ENCODE measurements around the gene GAS6.

GAS6 gene

GRCh38 chr13:113813749-113814434 is 50.0 kb downstream of the GAS6 start:
- Mint-ChIP-seq H3K27me3 (ENCODE audit: low read depth) (no peaks in the 10 kb centered on the region), H3K27ac (no peak overlapping the region), H3K36me3 (ENCODE audit: low read depth) (peaks cover 13% of the 10 kb centered on the region), H3K4me1 (ENCODE audit: low read depth) (peaks cover 16% of the 10 kb centered on the region), H3K4me3 (no peak overlapping the region), H3K9me3 (peaks cover 5% of the 10 kb centered on the region)

- Mint-ChIP-seq H3K4me3 (no peak overlapping the region), H3K27me3 (ENCODE audit: low read depth) (no peaks in the 10 kb centered on the region), H3K36me3 (ENCODE audit: low read depth) (peaks cover 13% of the 10 kb centered on the region), H3K9me3 (peaks cover 11% of the 10 kb centered on the region), H3K4me1 (ENCODE audit: low read depth) (peaks cover 16% of the 10 kb centered on the region), H3K27ac (no peak overlapping the region)
Measured at GRCh38 chr13:113813070-113813748, 50.7 kb downstream of the GAS6 start.

- H3K9me3 Mint-ChIP-seq: peaks cover 16% of the 10 kb centered on the region
- no peak overlapping the region for H3K27ac Mint-ChIP-seq
- H3K4me3 Mint-ChIP-seq: no peak overlapping the region
- H3K36me3 Mint-ChIP-seq (ENCODE audit: low read depth): peaks cover 15% of the 10 kb centered on the region
- peaks cover 15% of the 10 kb centered on the region for H3K4me1 Mint-ChIP-seq (ENCODE audit: low read depth)
- H3K27me3 Mint-ChIP-seq (ENCODE audit: low read depth): no peaks in the 10 kb centered on the region
Measured at GRCh38 chr13:113812178-113813040, 51.5 kb downstream of the GAS6 start.

GRCh38 chr13:113811081-113811928 is 52.6 kb downstream of the GAS6 start:
- Mint-ChIP-seq H3K4me1 (ENCODE audit: low read depth) (peaks cover 9% of the 10 kb centered on the region), H3K9me3 (peaks cover 16% of the 10 kb centered on the region), H3K27ac (no peak overlapping the region), H3K27me3 (ENCODE audit: low read depth) (no peaks in the 10 kb centered on the region), H3K36me3 (ENCODE audit: low read depth) (peaks cover 11% of the 10 kb centered on the region), H3K4me3 (no peak overlapping the region)

GRCh38 chr13:113810640-113811039 is 53.2 kb downstream of the GAS6 start:
- Mint-ChIP-seq H3K27ac (no peak overlapping the region), H3K27me3 (ENCODE audit: low read depth) (no peaks in the 10 kb centered on the region)

GRCh38 chr13:113809934-113810333 is 53.9 kb downstream of the GAS6 start:
- H3K36me3 Mint-ChIP-seq (ENCODE audit: low read depth): peaks cover 2% of the 10 kb centered on the region
- no peak overlapping the region for H3K4me3 Mint-ChIP-seq
- peaks cover 16% of the 10 kb centered on the region for H3K9me3 Mint-ChIP-seq
- H3K4me1 Mint-ChIP-seq (ENCODE audit: low read depth): no peaks in the 10 kb centered on the region
- H3K27me3 Mint-ChIP-seq (ENCODE audit: low read depth): no peaks in the 10 kb centered on the region
- H3K27ac Mint-ChIP-seq: no peak overlapping the region

More at GRCh38 chr13:113810640-113811039, 53.2 kb downstream of the GAS6 start:
- Mint-ChIP-seq H3K36me3 (ENCODE audit: low read depth) (peaks cover 5% of the 10 kb centered on the region), H3K4me3 (no peak overlapping the region), H3K4me1 (ENCODE audit: low read depth) (peaks cover 3% of the 10 kb centered on the region), H3K9me3 (peaks cover 16% of the 10 kb centered on the region)

GRCh38 chr13:113808058-113808834 is 55.6 kb downstream of the GAS6 start:
- no peak overlapping the region for H3K4me3 Mint-ChIP-seq
- peaks cover 2% of the 10 kb centered on the region for H3K36me3 Mint-ChIP-seq (ENCODE audit: low read depth)
- no peak overlapping the region for H3K27ac Mint-ChIP-seq
- H3K27me3 Mint-ChIP-seq (ENCODE audit: low read depth): no peaks in the 10 kb centered on the region
- H3K9me3 Mint-ChIP-seq: peaks cover 16% of the 10 kb centered on the region
- H3K4me1 Mint-ChIP-seq (ENCODE audit: low read depth): no peaks in the 10 kb centered on the region

GRCh38 chr13:113806526-113806925 is 57.4 kb downstream of the GAS6 start:
- H3K36me3 Mint-ChIP-seq (ENCODE audit: low read depth): peaks cover 2% of the 10 kb centered on the region

GRCh38 chr13:113806104-113806471 is 57.8 kb downstream of the GAS6 start:
- H3K27me3 Mint-ChIP-seq (ENCODE audit: low read depth): no peaks in the 10 kb centered on the region

More at GRCh38 chr13:113806526-113806925, 57.4 kb downstream of the GAS6 start:
- Mint-ChIP-seq H3K9me3 (peaks cover 16% of the 10 kb centered on the region), H3K27me3 (ENCODE audit: low read depth) (no peaks in the 10 kb centered on the region), H3K27ac (no peak overlapping the region), H3K4me3 (no peak overlapping the region), H3K4me1 (ENCODE audit: low read depth) (no peaks in the 10 kb centered on the region)

GRCh38 chr13:113805431-113806103 is 58.3 kb downstream of the GAS6 start:
- no peak overlapping the region for H3K27ac Mint-ChIP-seq
- peaks cover 16% of the 10 kb centered on the region for H3K9me3 Mint-ChIP-seq
- peaks cover 2% of the 10 kb centered on the region for H3K36me3 Mint-ChIP-seq (ENCODE audit: low read depth)
- H3K4me1 Mint-ChIP-seq (ENCODE audit: low read depth): no peaks in the 10 kb centered on the region
- no peak overlapping the region for H3K4me3 Mint-ChIP-seq
- no peaks in the 10 kb centered on the region for H3K27me3 Mint-ChIP-seq (ENCODE audit: low read depth)

More at GRCh38 chr13:113806104-113806471, 57.8 kb downstream of the GAS6 start:
- Mint-ChIP-seq H3K36me3 (ENCODE audit: low read depth) (peaks cover 2% of the 10 kb centered on the region), H3K4me1 (ENCODE audit: low read depth) (no peaks in the 10 kb centered on the region), H3K4me3 (no peak overlapping the region), H3K27ac (no peak overlapping the region), H3K9me3 (peaks cover 16% of the 10 kb centered on the region)

GRCh38 chr13:113804703-113805430 is 59.0 kb downstream of the GAS6 start:
- no peak overlapping the region for H3K4me3 Mint-ChIP-seq
- no peaks in the 10 kb centered on the region for H3K4me1 Mint-ChIP-seq (ENCODE audit: low read depth)
- no peak overlapping the region for H3K27ac Mint-ChIP-seq
- peaks cover 2% of the 10 kb centered on the region for H3K36me3 Mint-ChIP-seq (ENCODE audit: low read depth)
- peaks cover 11% of the 10 kb centered on the region for H3K9me3 Mint-ChIP-seq
- H3K27me3 Mint-ChIP-seq (ENCODE audit: low read depth): no peaks in the 10 kb centered on the region

GRCh38 chr13:113804017-113804702 is 59.7 kb downstream of the GAS6 start:
- Mint-ChIP-seq H3K9me3 (peaks cover 11% of the 10 kb centered on the region), H3K4me3 (no peak overlapping the region), H3K4me1 (ENCODE audit: low read depth) (no peaks in the 10 kb centered on the region), H3K27me3 (ENCODE audit: low read depth) (no peaks in the 10 kb centered on the region), H3K36me3 (ENCODE audit: low read depth) (peaks cover 2% of the 10 kb centered on the region), H3K27ac (no peak overlapping the region)
